WTC11 (cell line): Measurements from ENCODE around the gene PRRG1.

ENCODE experiments used
- CTCF ChIP-seq: fragments of 200-600 bp; IDR thresholded peaks from 2 replicates; pipeline ENCODE4 v1.8.0; 2022; ENCODE audit warnings: antibody characterized with exemption
- GABPB1 ChIP-seq: sonication (generic); formaldehyde crosslinking; IDR thresholded peaks from 2 replicates; pipeline ENCODE4 v1.8.1; 2023; ENCODE audit warnings: mild to moderate bottlenecking, missing genetic modification reagents

- no peak for TF ChIP-seq CTCF
- no peak for TF ChIP-seq GABPB1 (CRISPR knock-in tag)
Observed at GRCh38 chrX:37380256-37380655, 31.1 kb downstream of the PRRG1 start.
